Glomerular endothelial cell (primary cell): ENCODE data around the gene EPHA3. TPM values are rescaled to one million over a fixed set of nuclear protein-coding genes. Genes with fewer than 3 reads are reported as not detected.

ENCODE experiments used
- DNase-seq: peaks from one replicate; pipeline ENCODE4 v3.0.0-alpha.2; 2011; ENCODE audit warnings: low read depth, low spot score; ENCODE audit errors: extremely low read depth
- total RNA-seq: library from RNA; depleted of rRNA; stranded (reverse); fragments of >200 nt; gene quantifications from 2 replicates; pipeline ENCODE4 v1.2.3, GENCODE V29; 2015

Gene EPHA3
- total RNA-seq, 1 donor from 2014 or later, result 1.1 TPM

- DNase-seq, result no peak
Observed at GRCh38 chr3:89144080-89144479, 36.7 kb downstream of the EPHA3 start.

- DNase-seq, result no peak
Observed at GRCh38 chr3:89145995-89146394, 38.6 kb downstream of the EPHA3 start.

- DNase-seq, result no peak
Observed at GRCh38 chr3:89154416-89154815, 47.0 kb downstream of the EPHA3 start.

GRCh38 chr3:89155811-89156210 is 48.4 kb downstream of the EPHA3 start:
- no peak for DNase-seq

- DNase-seq, result no peak
Observed at GRCh38 chr3:89157575-89157974, 50.2 kb downstream of the EPHA3 start.

GRCh38 chr3:89159605-89160004 is 52.2 kb downstream of the EPHA3 start:
- DNase-seq, result no peak

- no peak for DNase-seq
Observed at GRCh38 chr3:89164774-89165173, 57.4 kb downstream of the EPHA3 start.

- DNase-seq, result no peak
Observed at GRCh38 chr3:89165636-89166263, 58.3 kb downstream of the EPHA3 start.

- DNase-seq, result no peak
Observed at GRCh38 chr3:89171687-89172545, 64.5 kb downstream of the EPHA3 start.

- no peak for DNase-seq
Observed at GRCh38 chr3:89173546-89173945, 66.1 kb downstream of the EPHA3 start.

- no peak for DNase-seq
Observed at GRCh38 chr3:89179355-89180001, 72.1 kb downstream of the EPHA3 start.

GRCh38 chr3:89180334-89180733 is 72.9 kb downstream of the EPHA3 start:
- no peak for DNase-seq

GRCh38 chr3:89182056-89182455 is 74.6 kb downstream of the EPHA3 start:
- no peak for DNase-seq

GRCh38 chr3:89184151-89184995 is 77.0 kb downstream of the EPHA3 start:
- DNase-seq, result no peak

- no peak for DNase-seq
Observed at GRCh38 chr3:89186456-89186855, 79.0 kb downstream of the EPHA3 start.

- no peak for DNase-seq
Observed at GRCh38 chr3:89198591-89198990, 91.2 kb downstream of the EPHA3 start.

GRCh38 chr3:89212619-89213018 is 105.2 kb downstream of the EPHA3 start:
- DNase-seq, result no peak

- DNase-seq, result no peak
Observed at GRCh38 chr3:89216016-89216739, 108.8 kb downstream of the EPHA3 start.

- no peak for DNase-seq
Observed at GRCh38 chr3:89217148-89217685, 109.8 kb downstream of the EPHA3 start.

- DNase-seq, result no peak
Observed at GRCh38 chr3:89221924-89222323, 114.5 kb downstream of the EPHA3 start.
